ENCODE data around the gene RPS27. TPM values are rescaled to one million over a fixed set of nuclear protein-coding genes. Genes with fewer than 3 reads are reported as not detected.

RPS27 gene
- polyA plus RNA-seq (2013, experiment 1 of 4) = 6,088 TPM
- polyA plus RNA-seq (2013, experiment 2 of 4) = 6,388 TPM
- 8,905 TPM for polyA plus RNA-seq (2013, experiment 3 of 4)
- polyA plus RNA-seq (2013, experiment 4 of 4) = 9,995 TPM

- H3K27me3 ChIP-seq (ENCODE audit: control insufficient read depth, insufficient read depth, low read length, poor library complexity, severe bottlenecking) = no peaks in the 10 kb centered on the region
- peaks cover 26% of the 10 kb centered on the region for H3K36me3 ChIP-seq (ENCODE audit: control insufficient read depth, insufficient read depth, low read length)
- peak within 1 kb of the TSS; percentile 83 for H3K27ac ChIP-seq (ENCODE audit: insufficient read depth, low read depth, low read length, poor library complexity, severe bottlenecking)
- peaks cover 5% of the 10 kb centered on the region for H3K4me1 ChIP-seq (ENCODE audit: control insufficient read depth, insufficient read depth, low read length)
- peak within 1 kb of the TSS; percentile 90 for H3K4me3 ChIP-seq (ENCODE audit: insufficient read depth, low read depth, low read length)
- H3K9me3 ChIP-seq (ENCODE audit: control insufficient read depth, low read length) = no peaks in the 10 kb centered on the region
- WGBS, 2 experiments = 0% methylated on average over 36 of the region's 36 CpGs
Observed at GRCh38 chr1:153990468-153991150, at the start of gene RPS27. Gene RPS27, plus strand, starts transcription at chr1:153990762. Its CDS starts 35 bp downstream, at chr1:153990797.

DNA sequence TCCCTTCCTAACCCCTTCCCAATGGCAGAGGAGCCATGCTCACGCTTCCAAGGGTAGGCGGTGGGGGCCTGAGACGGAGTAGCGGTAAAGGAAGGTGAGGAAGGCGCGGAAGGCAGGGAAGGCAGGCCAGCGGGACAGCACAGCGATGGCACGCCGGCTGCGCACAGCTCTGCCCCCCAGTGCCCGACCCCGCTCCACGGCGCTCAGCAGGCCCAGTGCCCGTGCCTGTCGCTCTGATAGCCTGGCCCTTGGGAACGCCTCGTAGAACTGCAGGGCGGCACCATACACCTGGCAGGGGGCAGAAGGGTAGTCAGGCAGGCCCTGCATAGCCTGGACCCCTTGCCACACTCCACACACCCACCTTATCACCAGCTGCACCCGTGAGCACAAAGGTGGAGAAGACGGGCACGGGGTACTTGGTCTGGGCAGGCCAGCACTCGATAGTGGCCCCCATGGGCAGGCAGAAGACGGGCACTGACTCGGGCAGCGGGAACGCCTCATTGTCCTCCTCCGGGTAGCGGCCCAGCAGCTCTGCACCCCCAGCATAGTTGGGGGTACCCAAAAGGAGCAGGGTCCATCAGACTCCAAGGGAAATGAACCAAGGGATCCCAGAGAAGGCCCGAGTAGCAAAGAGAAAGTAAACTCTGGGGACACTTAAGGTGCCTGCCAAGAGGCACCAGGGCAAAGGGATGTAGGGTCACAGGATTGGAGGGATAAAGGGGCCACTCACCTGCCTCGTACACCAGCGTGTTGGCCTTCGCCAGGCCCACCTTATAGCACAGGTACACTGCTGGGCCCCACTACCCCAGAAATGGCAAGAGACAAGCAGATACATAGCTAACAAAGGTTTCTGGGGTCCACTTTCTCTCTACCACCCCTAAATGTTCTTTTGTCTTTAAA is 48.5 kb upstream of the RPS27 start:
- H3K36me3 ChIP-seq (ENCODE audit: control insufficient read depth, insufficient read depth, low read length) = no peaks in the 10 kb centered on the region
- H3K4me1 ChIP-seq (ENCODE audit: control insufficient read depth, insufficient read depth, low read length) = no peaks in the 10 kb centered on the region
- 96% methylated on average over 34 of the region's 34 CpGs for WGBS, 2 experiments
- H3K27ac ChIP-seq (ENCODE audit: insufficient read depth, low read depth, low read length, poor library complexity, severe bottlenecking) = no peak overlapping the region
- no peaks in the 10 kb centered on the region for H3K9me3 ChIP-seq (ENCODE audit: control insufficient read depth, low read length)
- no peaks in the 10 kb centered on the region for H3K27me3 ChIP-seq (ENCODE audit: control insufficient read depth, insufficient read depth, low read length, poor library complexity, severe bottlenecking)
- H3K4me3 ChIP-seq (ENCODE audit: insufficient read depth, low read depth, low read length) = no peak overlapping the region

- H3K9me3 ChIP-seq (ENCODE audit: control insufficient read depth, low read length) = no peaks in the 10 kb centered on the region
- 92 to 94% methylated on average over 11 of the region's 11 CpGs for WGBS, 2 experiments
- no peaks in the 10 kb centered on the region for H3K4me1 ChIP-seq (ENCODE audit: control insufficient read depth, insufficient read depth, low read length)
- H3K36me3 ChIP-seq (ENCODE audit: control insufficient read depth, insufficient read depth, low read length) = peaks cover 1% of the 10 kb centered on the region
- no peak overlapping the region for H3K27ac ChIP-seq (ENCODE audit: insufficient read depth, low read depth, low read length, poor library complexity, severe bottlenecking)
- no peak overlapping the region for H3K4me3 ChIP-seq (ENCODE audit: insufficient read depth, low read depth, low read length)
- H3K27me3 ChIP-seq (ENCODE audit: control insufficient read depth, insufficient read depth, low read length, poor library complexity, severe bottlenecking) = no peaks in the 10 kb centered on the region
Observed at GRCh38 chr1:153942766-153943549, 47.6 kb upstream of the RPS27 start.

GRCh38 chr1:153944005-153944826 is 46.3 kb upstream of the RPS27 start:
- Histone ChIP-seq H3K4me1 (ENCODE audit: control insufficient read depth, insufficient read depth, low read length) (no peaks in the 10 kb centered on the region), H3K27ac (ENCODE audit: insufficient read depth, low read depth, low read length, poor library complexity, severe bottlenecking) (no peak overlapping the region), H3K4me3 (ENCODE audit: insufficient read depth, low read depth, low read length) (no peak overlapping the region), H3K9me3 (ENCODE audit: control insufficient read depth, low read length) (no peaks in the 10 kb centered on the region), H3K36me3 (ENCODE audit: control insufficient read depth, insufficient read depth, low read length) (peaks cover 4% of the 10 kb centered on the region), H3K27me3 (ENCODE audit: control insufficient read depth, insufficient read depth, low read length, poor library complexity, severe bottlenecking) (no peaks in the 10 kb centered on the region)
- WGBS, 2 experiments = 93 to 95% methylated on average over 15 of the region's 15 CpGs

DNA sequence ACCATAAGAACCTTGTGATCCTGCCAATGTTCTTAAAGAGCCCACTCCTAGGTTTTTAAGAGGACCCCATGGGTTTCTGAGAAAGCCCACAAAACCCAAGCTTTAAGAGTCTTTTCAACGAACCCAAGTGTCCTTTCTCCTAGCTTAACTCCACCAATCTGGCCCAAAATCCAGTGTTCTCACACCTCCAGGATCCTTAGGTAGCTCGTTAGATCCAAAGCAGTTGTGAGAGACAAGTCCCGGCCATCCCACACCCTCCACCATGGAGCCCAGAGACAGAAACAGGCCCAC is 45.8 kb upstream of the RPS27 start:
- Histone ChIP-seq H3K9me3 (ENCODE audit: control insufficient read depth, low read length) (no peaks in the 10 kb centered on the region), H3K4me1 (ENCODE audit: control insufficient read depth, insufficient read depth, low read length) (no peaks in the 10 kb centered on the region), H3K27me3 (ENCODE audit: control insufficient read depth, insufficient read depth, low read length, poor library complexity, severe bottlenecking) (no peaks in the 10 kb centered on the region), H3K27ac (ENCODE audit: insufficient read depth, low read depth, low read length, poor library complexity, severe bottlenecking) (no peak overlapping the region), H3K36me3 (ENCODE audit: control insufficient read depth, insufficient read depth, low read length) (peaks cover 4% of the 10 kb centered on the region), H3K4me3 (ENCODE audit: insufficient read depth, low read depth, low read length) (no peak overlapping the region)
- WGBS, 2 experiments = 91 to 92% methylated on average over 3 of the region's 3 CpGs

GRCh38 chr1:153945131-153945794 is 45.3 kb upstream of the RPS27 start:
- H3K4me1 ChIP-seq (ENCODE audit: control insufficient read depth, insufficient read depth, low read length) = no peaks in the 10 kb centered on the region
- H3K4me3 ChIP-seq (ENCODE audit: insufficient read depth, low read depth, low read length) = peak overlapping the region; percentile 80
- H3K36me3 ChIP-seq (ENCODE audit: control insufficient read depth, insufficient read depth, low read length) = peaks cover 4% of the 10 kb centered on the region
- no peaks in the 10 kb centered on the region for H3K27me3 ChIP-seq (ENCODE audit: control insufficient read depth, insufficient read depth, low read length, poor library complexity, severe bottlenecking)
- H3K9me3 ChIP-seq (ENCODE audit: control insufficient read depth, low read length) = no peaks in the 10 kb centered on the region
- H3K27ac ChIP-seq (ENCODE audit: insufficient read depth, low read depth, low read length, poor library complexity, severe bottlenecking) = no peak overlapping the region
- whole genome bisulfite sequencing, 2 experiments = 69% methylated on average over 12 of the region's 12 CpGs

DNA sequence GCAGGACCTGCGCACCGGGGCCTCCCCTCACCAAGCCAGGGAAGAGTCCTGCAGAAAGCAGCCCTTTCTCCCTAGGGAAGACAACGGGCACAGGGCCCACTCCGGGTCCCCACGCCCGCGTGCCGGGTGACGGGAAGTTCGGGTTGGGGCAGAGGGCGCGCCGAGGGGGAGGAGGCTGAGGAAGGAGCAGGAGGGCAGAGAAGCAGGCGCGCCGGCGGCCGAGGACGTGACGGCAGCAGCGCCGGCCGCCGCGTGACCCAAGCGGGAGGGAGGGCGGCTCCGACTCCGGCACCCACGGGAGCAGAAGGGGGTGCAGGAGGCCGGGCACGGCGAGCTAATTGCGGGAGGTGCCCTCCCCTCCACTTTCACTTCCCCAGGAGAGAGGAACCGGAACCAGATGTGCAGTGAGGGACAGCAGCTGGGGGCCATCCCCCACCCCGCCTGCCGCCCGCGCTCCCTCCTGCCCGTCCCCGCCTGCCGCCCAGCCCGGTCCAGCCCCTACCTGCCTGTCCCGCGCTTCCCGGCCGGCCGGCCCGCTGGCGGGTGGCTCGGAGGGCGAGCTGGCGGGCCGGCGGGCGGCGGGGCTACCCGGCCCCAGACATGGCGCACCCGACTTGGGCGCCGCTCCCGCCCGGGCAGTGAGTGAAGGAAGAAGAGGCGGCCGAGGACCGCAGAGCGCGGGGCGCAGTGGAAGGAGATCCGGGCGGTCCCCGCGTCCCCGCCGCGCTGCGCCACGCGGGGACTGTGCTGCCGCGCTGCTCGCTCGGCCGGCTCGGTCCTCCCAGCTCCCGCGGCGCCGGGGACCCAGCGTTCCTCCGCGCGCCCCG is 44.6 kb upstream of the RPS27 start:
- Histone ChIP-seq H3K4me3 (ENCODE audit: insufficient read depth, low read depth, low read length) (peak overlapping the region; percentile 80), H3K27me3 (ENCODE audit: control insufficient read depth, insufficient read depth, low read length, poor library complexity, severe bottlenecking) (no peaks in the 10 kb centered on the region), H3K36me3 (ENCODE audit: control insufficient read depth, insufficient read depth, low read length) (peaks cover 4% of the 10 kb centered on the region), H3K4me1 (ENCODE audit: control insufficient read depth, insufficient read depth, low read length) (no peaks in the 10 kb centered on the region), H3K27ac (ENCODE audit: insufficient read depth, low read depth, low read length, poor library complexity, severe bottlenecking) (no peak overlapping the region), H3K9me3 (ENCODE audit: control insufficient read depth, low read length) (no peaks in the 10 kb centered on the region)
- WGBS, 2 experiments = 0% methylated on average over 95 of the region's 95 CpGs

GRCh38 chr1:153946622-153947241 is 43.8 kb upstream of the RPS27 start, which contains the start of gene DENND4B:
Gene DENND4B, minus strand, starts transcription at chr1:153946718. Its CDS starts 2,344 bp downstream, at chr1:153944374.
- no peaks in the 10 kb centered on the region for H3K4me1 ChIP-seq (ENCODE audit: control insufficient read depth, insufficient read depth, low read length)
- H3K4me3 ChIP-seq (ENCODE audit: insufficient read depth, low read depth, low read length) = peak within 1 kb of the TSS; percentile 80
- H3K27ac ChIP-seq (ENCODE audit: insufficient read depth, low read depth, low read length, poor library complexity, severe bottlenecking) = no peak within 1 kb of the TSS
- H3K36me3 ChIP-seq (ENCODE audit: control insufficient read depth, insufficient read depth, low read length) = peaks cover 11% of the 10 kb centered on the region
- H3K9me3 ChIP-seq (ENCODE audit: control insufficient read depth, low read length) = no peaks in the 10 kb centered on the region
- 12 to 13% methylated on average over 28 of the region's 28 CpGs for WGBS, 2 experiments
- no peaks in the 10 kb centered on the region for H3K27me3 ChIP-seq (ENCODE audit: control insufficient read depth, insufficient read depth, low read length, poor library complexity, severe bottlenecking)

Measured in ectodermal cell (in vitro differentiated cells).